ENCODE results near the gene LRTM1. TPM values are rescaled to one million over a fixed set of nuclear protein-coding genes. Genes with fewer than 3 reads are reported as not detected.

LRTM1 gene
- total RNA-seq, 1 donor from 2014 or later: not detected

- intact Hi-C loops (cut with DNase I): no loop called here
- no peak for DNase-seq (ENCODE audit: missing footprints)
- ATAC-seq: no peak
Observed at GRCh38 chr3:54901906-54902685, 25.8 kb downstream of the LRTM1 start.

GRCh38 chr3:54900838-54901591, 26.8 kb downstream of the LRTM1 start:
- no peak for DNase-seq (ENCODE audit: missing footprints)
- intact Hi-C loops (cut with DNase I): no loop called here

GRCh38 chr3:54899273-54899672, 28.6 kb downstream of the LRTM1 start:
- intact Hi-C loops (cut with DNase I): no loop called here
- ATAC-seq (no peak), DNase-seq (ENCODE audit: missing footprints) (no peak)

More at GRCh38 chr3:54900838-54901591, 26.8 kb downstream of the LRTM1 start:
- peak; percentile 94 for ATAC-seq

- ATAC-seq: no peak
- no peak for DNase-seq (ENCODE audit: missing footprints)
- intact Hi-C loops (cut with DNase I): no loop called here
Observed at GRCh38 chr3:54897028-54897711, 30.7 kb downstream of the LRTM1 start.

GRCh38 chr3:54895613-54896012, 32.2 kb downstream of the LRTM1 start:
- ATAC-seq: no peak
- DNase-seq (ENCODE audit: missing footprints): no peak
- intact Hi-C loops (cut with DNase I): no loop called here

- intact Hi-C loops (cut with DNase I): no loop called here
- no peak for DNase-seq (ENCODE audit: missing footprints)
- no peak for ATAC-seq
Observed at GRCh38 chr3:54892168-54892567, 35.7 kb downstream of the LRTM1 start.

GRCh38 chr3:54891540-54891897, 36.3 kb downstream of the LRTM1 start:
- peak; percentile 94 for ATAC-seq
- peak; percentile 77 for DNase-seq (ENCODE audit: missing footprints)
- intact Hi-C loops (cut with DNase I): no loop called here

GRCh38 chr3:54889731-54890130, 38.1 kb downstream of the LRTM1 start:
- ATAC-seq (no peak), DNase-seq (ENCODE audit: missing footprints) (no peak)
- intact Hi-C loops (cut with DNase I): no loop called here

- DNase-seq (ENCODE audit: missing footprints): no peak
- intact Hi-C loops (cut with DNase I): no loop called here
- no peak for ATAC-seq
Observed at GRCh38 chr3:54888873-54889272, 39.0 kb downstream of the LRTM1 start.

- no peak for DNase-seq (ENCODE audit: missing footprints)
- ATAC-seq: no peak
- intact Hi-C loops (cut with DNase I): no loop called here
Observed at GRCh38 chr3:54888162-54888561, 39.7 kb downstream of the LRTM1 start.

GRCh38 chr3:54882129-54882833, 45.6 kb downstream of the LRTM1 start:
- intact Hi-C loops (cut with DNase I): no loop called here
- ATAC-seq: peak; percentile 90
- no peak for DNase-seq (ENCODE audit: missing footprints)

GRCh38 chr3:54878145-54878544, 49.7 kb downstream of the LRTM1 start:
- ATAC-seq (no peak), DNase-seq (ENCODE audit: missing footprints) (no peak)
- intact Hi-C loops (cut with DNase I): no loop called here

- intact Hi-C loops (cut with DNase I): no loop called here
- DNase-seq (ENCODE audit: missing footprints): no peak
Observed at GRCh38 chr3:54877730-54878129, 50.1 kb downstream of the LRTM1 start.

GRCh38 chr3:54876694-54877093, 51.2 kb downstream of the LRTM1 start:
- no peak for DNase-seq (ENCODE audit: missing footprints)
- intact Hi-C loops (cut with DNase I): no loop called here

More at GRCh38 chr3:54877730-54878129, 50.1 kb downstream of the LRTM1 start:
- ATAC-seq: no peak

GRCh38 chr3:54875596-54876268, 52.1 kb downstream of the LRTM1 start:
- DNase-seq (ENCODE audit: missing footprints) (no peak), ATAC-seq (no peak)
- intact Hi-C loops (cut with DNase I): no loop called here

More at GRCh38 chr3:54876694-54877093, 51.2 kb downstream of the LRTM1 start:
- ATAC-seq: no peak

- ATAC-seq (no peak), DNase-seq (ENCODE audit: missing footprints) (no peak)
- intact Hi-C loops (cut with DNase I): loop anchor here (5.0 kb wide), 1 partner anchor 307 kb away; no protein-coding TSS in a partner anchor
Observed at GRCh38 chr3:54874816-54875556, 52.9 kb downstream of the LRTM1 start.

GRCh38 chr3:54873059-54874010, 54.5 kb downstream of the LRTM1 start:
- ATAC-seq (no peak), DNase-seq (ENCODE audit: missing footprints) (no peak)
- intact Hi-C loops (cut with DNase I): loop anchor here (5.0 kb wide), 1 partner anchor 309 kb away; no protein-coding TSS in a partner anchor
